Pancreas (tissue), 10 donors: ENCODE data around the gene THSD4. TPM values are rescaled to one million over a fixed set of nuclear protein-coding genes. Genes with fewer than 3 reads are reported as not detected.

Experiments
- ATAC-seq, 4 donors: fragments of 200-7000 bp; cut with Tn5 transposase; one replicate each; pipeline versions ENCODE4 v1.8.0 to v1.9.1; 2020; ENCODE audit warnings: mild to moderate bottlenecking in 4 of 4, moderate library complexity in 4 of 4
- DNase-seq, 6 donors: peaks; one replicate each; pipeline ENCODE4 v3.0.0-alpha.2; 2020
- FAIRE-seq: peaks from 2 replicates; lab custom pipeline; 2012; peaks lifted over from hg19 to GRCh38; lab: Jason Lieb, UNC
- H3K27ac ChIP-seq, 4 donors: fragments of 200-600 bp; sonication (generic); 1 replicate in 3 of 4; 2 replicates in 1 of 4; pipeline versions ENCODE4 v1.5.0 to v1.8.0; 2020
- H3K27me3 ChIP-seq, 4 donors: fragments of 200-600 bp; one replicate each; pipeline ENCODE4 v1.8.0; 2021
- H3K36me3 ChIP-seq, 3 donors: fragments of 200-600 bp; sonication (generic) in 1 of 3; one replicate each; pipeline versions ENCODE4 v1.5.0 to v1.8.0; 2020 to 2021
- H3K4me1 ChIP-seq, 3 donors: fragments of 200-600 bp; one replicate each; pipeline ENCODE4 v1.8.0; 2021
- H3K4me3 ChIP-seq, 4 donors: fragments of 200-600 bp; sonication (generic) in 2 of 4; one replicate each; pipeline versions ENCODE4 v1.5.0 to v1.8.0; 2020 to 2021
- H3K9me3 ChIP-seq, 4 donors: fragments of 200-600 bp; one replicate each; pipeline ENCODE4 v1.8.0; 2021
- WGBS, 2 donors: extraction: QIAGEN DNeasy Blood & Tissue Kit; methylation state at CpG; one replicate each; pipeline ENCODE4 v1.1.7; 2013; 5-methylcytosine and 5-hydroxymethylcytosine counted together
- intact Hi-C, 3 donors: fragments of 100-400 bp; cut with DNase I; formaldehyde crosslinking; loops; one replicate each; pipeline versions ENCODE4 v1.11.1 to v1.14.2; 2022
- polyA plus RNA-seq, 2 donors: library from polyadenylated mRNA; stranded (reverse); fragments of 200-250 nt; gene quantifications; one replicate each; pipeline ENCODE4 v1.2.3, GENCODE V29; 2013
- total RNA-seq, 6 donors: library from RNA; stranded (reverse); fragmentation: NEBNext Ultra II Directional in 4 of 6; extraction: Animal tissue kit (Norgen Biotek cat#: 25700) in 4 of 6; gene quantifications; one replicate each; pipeline versions ENCODE4 v1.2.1 to v1.2.4, GENCODE V29; 2021 to 2023
- TF ChIP-seq, protein P1 (sequence below), 4 donors: fragments of 200-600 bp; sonication (generic) in 3 of 4; IDR thresholded peaks; one replicate each; pipeline versions ENCODE4 v1.5.0 to v1.8.0; 2021; ENCODE audit warnings: antibody characterized with exemption in 4 of 4
- donor health status: healthy with polysubstance abuse.
- donor health status: DM: no; HTN: no; CAD: no; lungs with moderate emphysema.
- donor health status: DM: no; HTN: no; CAD: no.
- donor health status: control.
- donor health status: control.
- donor health status: Bipolar disorder and iron deficiency.
- donor health status: DM: yes; HTN: yes; CAD: no.
- donor health status: DM: no; HTN: no; CAD: no.
- donor health status: DM: no; HTN: no; CAD: no.
- donor health status: DM: yes; HTN: yes; CAD: no.

The THSD4 gene
- total and polyA plus RNA-seq, 8 donors = 6.0 to 17.8 (median 13.3) TPM

DNA sequence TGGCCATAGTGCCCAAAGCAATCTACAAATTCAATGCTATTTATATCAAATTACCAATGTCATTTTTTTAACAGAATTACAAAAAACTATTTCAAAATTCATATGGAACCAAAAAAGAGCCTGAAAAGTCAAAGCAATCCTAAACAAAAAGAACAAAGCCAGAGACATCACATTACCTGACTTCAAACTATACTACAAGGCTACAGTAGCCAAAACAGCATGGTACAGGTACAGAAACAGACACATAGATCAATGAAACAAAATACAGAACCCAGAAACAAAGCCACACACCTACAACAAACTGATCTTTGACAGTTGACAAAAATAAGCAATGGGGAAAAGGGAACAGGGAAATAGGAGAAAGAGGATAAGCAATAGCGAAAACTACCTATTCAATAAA is 26.6 kb upstream of the THSD4 start:
- Histone ChIP-seq H3K27me3 (no peaks in the 10 kb centered on the region), H3K9me3 (no peaks in the 10 kb centered on the region), H3K36me3 (no peaks in the 10 kb centered on the region), H3K4me1 (no peaks in the 10 kb centered on the region), H3K4me3 (no peak overlapping the region), H3K27ac (no peak overlapping the region)
- DNase-seq (no peak), FAIRE-seq (no peak), ATAC-seq (no peak)
- WGBS, 2 donors = 95% methylated on average over 1 of the region's 1 CpG
- TF ChIP-seq, protein P1, sequence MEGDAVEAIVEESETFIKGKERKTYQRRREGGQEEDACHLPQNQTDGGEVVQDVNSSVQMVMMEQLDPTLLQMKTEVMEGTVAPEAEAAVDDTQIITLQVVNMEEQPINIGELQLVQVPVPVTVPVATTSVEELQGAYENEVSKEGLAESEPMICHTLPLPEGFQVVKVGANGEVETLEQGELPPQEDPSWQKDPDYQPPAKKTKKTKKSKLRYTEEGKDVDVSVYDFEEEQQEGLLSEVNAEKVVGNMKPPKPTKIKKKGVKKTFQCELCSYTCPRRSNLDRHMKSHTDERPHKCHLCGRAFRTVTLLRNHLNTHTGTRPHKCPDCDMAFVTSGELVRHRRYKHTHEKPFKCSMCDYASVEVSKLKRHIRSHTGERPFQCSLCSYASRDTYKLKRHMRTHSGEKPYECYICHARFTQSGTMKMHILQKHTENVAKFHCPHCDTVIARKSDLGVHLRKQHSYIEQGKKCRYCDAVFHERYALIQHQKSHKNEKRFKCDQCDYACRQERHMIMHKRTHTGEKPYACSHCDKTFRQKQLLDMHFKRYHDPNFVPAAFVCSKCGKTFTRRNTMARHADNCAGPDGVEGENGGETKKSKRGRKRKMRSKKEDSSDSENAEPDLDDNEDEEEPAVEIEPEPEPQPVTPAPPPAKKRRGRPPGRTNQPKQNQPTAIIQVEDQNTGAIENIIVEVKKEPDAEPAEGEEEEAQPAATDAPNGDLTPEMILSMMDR (IDR thresholded peaks at IDR 0.05) = no peak
- intact Hi-C loops = no loop called here

DNA sequence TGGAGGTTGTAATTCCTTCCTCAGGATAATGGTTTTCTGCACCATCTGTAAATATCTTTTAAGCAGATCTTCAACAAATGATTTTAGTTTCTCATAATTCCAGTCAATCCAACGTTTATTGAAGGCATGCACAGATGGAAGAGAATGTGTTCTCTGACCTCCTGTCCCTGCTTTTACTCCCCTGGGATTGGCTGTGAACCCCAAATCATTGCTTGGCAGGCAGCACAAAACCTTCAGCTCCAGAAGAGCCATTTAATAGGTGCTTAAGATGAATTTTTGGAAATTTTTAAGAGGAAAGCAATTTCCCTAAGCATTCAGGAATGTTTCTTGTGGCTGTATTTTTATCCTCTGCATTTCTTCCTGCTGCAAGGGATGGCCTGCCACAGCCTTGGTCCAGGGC is 25.5 kb upstream of the THSD4 start:
- 35 to 37% methylated on average over 1 of the region's 1 CpG for WGBS, 2 donors
- no peak overlapping the region for H3K27ac ChIP-seq
- H3K36me3 ChIP-seq = no peaks in the 10 kb centered on the region
- H3K27me3 ChIP-seq = no peaks in the 10 kb centered on the region
- ATAC-seq (no peak), FAIRE-seq (no peak), DNase-seq (no peak)
- TF ChIP-seq, protein P1 (IDR thresholded peaks at IDR 0.05) = no peak
- intact Hi-C loops = no loop called here
- no peaks in the 10 kb centered on the region for H3K4me1 ChIP-seq
- no peaks in the 10 kb centered on the region for H3K9me3 ChIP-seq
- H3K4me3 ChIP-seq = no peak overlapping the region

DNA sequence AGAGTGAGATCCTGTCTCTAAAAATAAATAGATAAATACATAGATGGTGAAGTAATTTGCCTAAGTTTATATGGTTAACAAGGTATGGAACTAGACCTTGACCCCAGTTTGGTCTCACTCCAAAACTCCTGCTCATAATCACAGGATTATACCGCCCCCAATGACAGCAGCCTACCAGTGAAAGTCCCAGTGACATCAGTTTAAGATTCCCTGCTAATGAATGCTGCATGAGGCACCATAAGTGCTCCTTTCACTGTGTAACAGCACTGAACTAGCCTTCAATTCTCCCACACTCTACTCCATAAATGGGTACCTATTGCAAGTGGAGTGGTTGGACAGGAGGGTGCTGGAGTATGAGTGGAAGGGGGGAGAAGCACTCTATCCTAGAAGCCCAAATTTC is 23.7 kb upstream of the THSD4 start:
- Histone ChIP-seq H3K27me3 (no peaks in the 10 kb centered on the region), H3K36me3 (no peaks in the 10 kb centered on the region), H3K4me3 (no peak overlapping the region), H3K27ac (no peak overlapping the region), H3K9me3 (no peaks in the 10 kb centered on the region), H3K4me1 (no peaks in the 10 kb centered on the region)
- TF ChIP-seq, protein P1 (IDR thresholded peaks at IDR 0.05) = no peak
- 70 to 71% methylated on average over 1 of the region's 1 CpG for WGBS, 2 donors
- DNase-seq (no peak), ATAC-seq (no peak), FAIRE-seq (no peak)
- intact Hi-C loops = no loop called here

DNA sequence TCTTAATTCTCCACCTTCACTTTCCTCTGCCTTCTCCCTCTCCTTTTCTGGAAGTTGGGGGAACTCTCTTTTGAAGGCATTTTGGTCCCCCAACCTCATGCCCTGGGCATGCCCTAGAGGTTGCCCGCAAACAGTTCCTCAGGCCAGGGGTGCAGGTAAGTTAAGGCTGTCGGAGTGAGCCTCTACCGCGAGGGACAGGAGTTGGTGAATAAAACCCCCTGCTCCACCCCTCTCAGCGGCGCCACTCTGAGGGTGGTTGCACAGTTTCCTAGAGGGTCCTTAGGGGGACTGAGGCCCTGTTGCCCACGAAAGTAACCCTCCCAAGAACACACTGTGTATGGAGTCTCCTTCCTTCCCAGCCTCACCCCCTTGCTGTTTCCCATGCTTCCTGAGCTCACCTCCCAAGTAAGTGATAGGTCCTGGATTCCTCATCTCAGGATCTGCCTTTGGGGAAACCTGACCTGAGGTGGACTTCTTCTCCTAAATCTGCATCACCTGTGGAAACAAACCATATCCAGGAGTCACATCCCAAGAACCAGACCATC is 23.1 kb upstream of the THSD4 start:
- H3K27me3 ChIP-seq = no peaks in the 10 kb centered on the region
- DNase-seq = no peak
- intact Hi-C loops = no loop called here
- H3K4me3 ChIP-seq = no peak overlapping the region
- ATAC-seq = no peak
- TF ChIP-seq, protein P1 (IDR thresholded peaks at IDR 0.05) = no peak
- H3K4me1 ChIP-seq = no peaks in the 10 kb centered on the region
- no peaks in the 10 kb centered on the region for H3K36me3 ChIP-seq
- WGBS, 2 donors = 79 to 84% methylated on average over 7 of the region's 7 CpGs
- H3K27ac ChIP-seq = no peak overlapping the region
- H3K9me3 ChIP-seq = no peaks in the 10 kb centered on the region
- no peak for FAIRE-seq
